Gastroesophageal sphincter (tissue), 4 donors: ENCODE results near the gene SSBP3. TPM values are rescaled to one million over a fixed set of nuclear protein-coding genes. Genes with fewer than 3 reads are reported as not detected.
A peak's percentile ranks its signal among the peaks of the same experiment; 100 is the strongest.
"Not testable (repeated sequence)": the region's sequence is repeated elsewhere in the genome, so short reads cannot be mapped to it uniquely, and the experiment has no call there.

Experiments
- ATAC-seq: fragments of 150-250 bp; one replicate; pipeline ENCODE4 v1.9.1; 2016; ENCODE audit warnings: mild to moderate bottlenecking, moderate library complexity
- H3K27ac ChIP-seq, 4 donors: fragments of 200-600 bp; sonication (generic) in 3 of 4; 1 replicate in 3 of 4; 2 replicates in 1 of 4; pipeline ENCODE4 v1.5.1; 2016 to 2019
- H3K27me3 ChIP-seq: fragments of 200-600 bp; sonication (generic); one replicate; pipeline ENCODE4 v1.5.1; 2019
- H3K36me3 ChIP-seq, 2 donors: fragments of 200-600 bp; sonication (generic); one replicate each; pipeline ENCODE4 v1.5.1; 2019; ENCODE audit warnings: control low read depth in 1 of 2
- H3K4me1 ChIP-seq, 3 donors: fragments of 200-600 bp; sonication (generic); 1 replicate in 2 of 3; 2 replicates in 1 of 3; pipeline ENCODE4 v1.5.1; 2016 to 2019; ENCODE audit warnings: control low read depth in 2 of 3
- H3K4me3 ChIP-seq, 2 donors: fragments of 200-600 bp; sonication (generic); one replicate each; pipeline ENCODE4 v1.5.1; 2019; ENCODE audit warnings: mild to moderate bottlenecking in 1 of 2, moderate library complexity in 1 of 2
- H3K9me3 ChIP-seq, 3 donors: fragments of 200-600 bp; sonication (generic); one replicate each; pipeline ENCODE4 v1.5.1; 2017 to 2019; ENCODE audit warnings: control low read depth in 2 of 3
- EP300 ChIP-seq: sonication (generic); formaldehyde crosslinking; IDR thresholded peaks from one replicate; pipeline ENCODE4 v1.6.1; 2017; ENCODE audit warnings: antibody characterized with exemption, mild to moderate bottlenecking
- POLR2A ChIP-seq, 2 donors: fragments of 450-650 bp; IDR thresholded peaks; one replicate each; pipeline ENCODE4 v1.6.1; 2017; ENCODE audit warnings: antibody characterized with exemption in 2 of 2, mild to moderate bottlenecking in 2 of 2, moderate library complexity in 1 of 2
- POLR2AphosphoS5 ChIP-seq: sonication (generic); formaldehyde crosslinking; IDR thresholded peaks from one replicate; pipeline ENCODE4 v1.6.1; 2017; ENCODE audit warnings: antibody characterized with exemption
- WGBS, 2 donors: methylation state at CpG; one replicate each; pipeline ENCODE4 v1.1.5; 2018; ENCODE audit warnings: low coverage in 1 of 2; 5-methylcytosine and 5-hydroxymethylcytosine counted together
- total RNA-seq, 4 donors: library from RNA; depleted of rRNA; stranded (reverse); fragments of >200 nt; gene quantifications; one replicate each; pipeline ENCODE4 v1.1.0, GENCODE V29; 2016
- TF ChIP-seq, protein P1 (sequence below), 4 experiments: fragments of 200-600 bp in 2 of 4; fragments of 450-650 bp in 2 of 4; sonication (generic) in 1 of 4; IDR thresholded peaks; one replicate each; pipeline ENCODE4 v1.5.1; 2017 to 2019; ENCODE audit warnings: antibody characterized with exemption in 4 of 4, mild to moderate bottlenecking in 2 of 4, moderate library complexity in 2 of 4

SSBP3 gene
- total RNA-seq = 10 to 100 TPM; 40.8 to 46.7 (median 45.5) TPM

- H3K4me1 ChIP-seq = peaks cover 3 to 60% (median 16%) of the 10 kb centered on the region in 3 donors
- H3K9me3 ChIP-seq = no peaks in the 10 kb centered on the region
- peak; percentile 95 for ATAC-seq
- no peaks in the 10 kb centered on the region for H3K27me3 ChIP-seq
- WGBS, 2 donors = no CpG with 5 or more reads among the region's 100 CpGs
- TF ChIP-seq, protein P1, sequence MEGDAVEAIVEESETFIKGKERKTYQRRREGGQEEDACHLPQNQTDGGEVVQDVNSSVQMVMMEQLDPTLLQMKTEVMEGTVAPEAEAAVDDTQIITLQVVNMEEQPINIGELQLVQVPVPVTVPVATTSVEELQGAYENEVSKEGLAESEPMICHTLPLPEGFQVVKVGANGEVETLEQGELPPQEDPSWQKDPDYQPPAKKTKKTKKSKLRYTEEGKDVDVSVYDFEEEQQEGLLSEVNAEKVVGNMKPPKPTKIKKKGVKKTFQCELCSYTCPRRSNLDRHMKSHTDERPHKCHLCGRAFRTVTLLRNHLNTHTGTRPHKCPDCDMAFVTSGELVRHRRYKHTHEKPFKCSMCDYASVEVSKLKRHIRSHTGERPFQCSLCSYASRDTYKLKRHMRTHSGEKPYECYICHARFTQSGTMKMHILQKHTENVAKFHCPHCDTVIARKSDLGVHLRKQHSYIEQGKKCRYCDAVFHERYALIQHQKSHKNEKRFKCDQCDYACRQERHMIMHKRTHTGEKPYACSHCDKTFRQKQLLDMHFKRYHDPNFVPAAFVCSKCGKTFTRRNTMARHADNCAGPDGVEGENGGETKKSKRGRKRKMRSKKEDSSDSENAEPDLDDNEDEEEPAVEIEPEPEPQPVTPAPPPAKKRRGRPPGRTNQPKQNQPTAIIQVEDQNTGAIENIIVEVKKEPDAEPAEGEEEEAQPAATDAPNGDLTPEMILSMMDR (IDR thresholded peaks at IDR 0.05) = peak in 3 of 4 experiments; percentile 34 to 44 (median 42)
- TF ChIP-seq POLR2AphosphoS5 = peak; percentile 69
- TF ChIP-seq POLR2A (IDR thresholded peaks at IDR 0.05) = peak; percentile 88 to 92
- no peak for TF ChIP-seq EP300
- H3K27ac ChIP-seq = peak within 1 kb of the TSS; percentile 92 to 99 (median 97)
- H3K4me3 ChIP-seq = peak within 1 kb of the TSS; percentile 85 to 95
- H3K36me3 ChIP-seq = peaks cover 0 to 10% of the 10 kb centered on the region in 2 donors
Observed at GRCh38 chr1:54406339-54407153, at the start of gene SSBP3. Gene SSBP3 (minus strand): TSS chr1:54406394.

DNA sequence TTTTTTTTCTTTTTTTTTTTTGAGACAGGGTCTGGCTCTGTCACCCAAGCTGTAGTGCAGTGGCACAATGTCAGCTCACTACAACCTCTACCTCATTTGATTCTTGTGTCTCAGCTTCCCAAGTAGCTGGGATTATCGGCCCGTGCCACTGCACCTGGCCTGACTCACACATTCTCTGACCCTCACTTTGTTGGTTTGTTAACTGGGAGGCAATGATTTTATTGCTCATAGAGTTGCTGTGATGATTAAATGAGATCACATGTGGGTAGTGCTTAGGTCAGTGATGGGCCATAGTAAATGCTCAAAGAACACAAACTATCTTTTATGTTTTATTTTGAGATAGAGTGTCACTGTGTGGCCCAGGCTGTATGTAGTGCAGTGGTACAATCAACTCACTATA is 47.3 kb upstream of the SSBP3 start:
- no peak for ATAC-seq
- Histone ChIP-seq H3K27ac (no peak overlapping the region), H3K9me3 (peaks cover 0 to 8% (median 0%) of the 10 kb centered on the region in 3 donors), H3K36me3 (no peaks in the 10 kb centered on the region), H3K4me3 (no peak overlapping the region), H3K27me3 (no peaks in the 10 kb centered on the region), H3K4me1 (no peaks in the 10 kb centered on the region)
- TF ChIP-seq EP300 (no peak), POLR2A (IDR thresholded peaks at IDR 0.05) (no peak)
- no CpG with 5 or more reads among the region's 2 CpGs for WGBS, 2 donors

DNA sequence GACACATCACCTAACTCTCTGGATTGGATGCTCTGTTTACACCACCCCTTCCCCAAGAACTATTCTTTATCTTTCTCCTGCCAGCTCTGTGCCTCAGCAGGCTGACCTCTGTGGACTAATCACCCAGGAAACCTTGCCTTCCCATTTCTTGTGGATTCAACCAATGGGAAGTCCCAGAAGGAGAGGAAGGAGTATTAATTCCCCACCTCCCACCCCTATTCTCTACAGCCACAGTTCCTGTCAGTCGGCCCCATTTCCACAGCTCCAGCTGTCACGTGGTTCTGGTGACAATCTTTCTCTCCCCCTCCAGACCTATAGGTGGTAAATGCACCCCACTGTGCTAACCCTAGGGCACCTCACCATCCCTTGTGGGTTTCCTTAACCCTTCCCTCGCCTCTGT is 46.8 kb upstream of the SSBP3 start:
- Histone ChIP-seq H3K4me3 (no peak overlapping the region), H3K27ac (no peak overlapping the region), H3K36me3 (no peaks in the 10 kb centered on the region), H3K4me1 (no peaks in the 10 kb centered on the region), H3K9me3 (peaks cover 0 to 12% (median 0%) of the 10 kb centered on the region in 3 donors), H3K27me3 (no peaks in the 10 kb centered on the region)
- WGBS, 2 donors = 70 to 77% methylated on average over 3 of the region's 3 CpGs
- TF ChIP-seq POLR2A (IDR thresholded peaks at IDR 0.05) (no peak), EP300 (no peak), POLR2AphosphoS5 (no peak)
- TF ChIP-seq, protein P1 (IDR thresholded peaks at IDR 0.05) = no peak
- no peak for ATAC-seq

DNA sequence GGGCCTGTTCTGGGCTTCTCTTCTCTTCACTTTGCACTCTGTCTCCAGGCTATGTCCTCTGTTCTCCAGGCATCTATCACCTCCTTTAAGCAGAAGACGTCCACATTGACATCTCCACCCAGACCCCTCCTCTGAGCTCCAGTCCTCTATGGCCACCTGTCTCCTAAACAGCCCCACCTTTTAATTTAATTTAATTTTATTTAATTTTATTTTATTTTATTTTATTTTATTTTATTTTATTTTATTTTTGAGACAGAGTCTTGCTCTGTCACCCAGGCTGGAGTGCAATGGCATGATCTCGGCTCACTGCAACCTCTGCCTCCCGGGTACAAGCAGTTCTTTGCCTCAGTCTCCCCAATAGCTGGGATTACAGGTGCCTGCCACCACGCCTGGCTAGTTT is 43.2 kb upstream of the SSBP3 start:
- H3K4me3 ChIP-seq, H3K27me3 ChIP-seq, H3K4me1 ChIP-seq, ATAC-seq, H3K27ac ChIP-seq, H3K36me3 ChIP-seq: not testable (repeated sequence)
- 93 to 100% methylated on average over 1 to 4 of the region's 4 CpGs for WGBS, 2 donors
- peaks cover 0 to 12% (median 0%) of the 10 kb centered on the region in 3 donors for H3K9me3 ChIP-seq

GRCh38 chr1:54448801-54449200 is 42.6 kb upstream of the SSBP3 start:
- not testable (repeated sequence) for H3K27me3 ChIP-seq, H3K4me3 ChIP-seq, H3K27ac ChIP-seq, H3K4me1 ChIP-seq, H3K36me3 ChIP-seq, ATAC-seq
- WGBS, 2 donors = no CpG with 5 or more reads among the region's 8 CpGs
- peaks cover 0 to 12% (median 0%) of the 10 kb centered on the region in 3 donors for H3K9me3 ChIP-seq

DNA sequence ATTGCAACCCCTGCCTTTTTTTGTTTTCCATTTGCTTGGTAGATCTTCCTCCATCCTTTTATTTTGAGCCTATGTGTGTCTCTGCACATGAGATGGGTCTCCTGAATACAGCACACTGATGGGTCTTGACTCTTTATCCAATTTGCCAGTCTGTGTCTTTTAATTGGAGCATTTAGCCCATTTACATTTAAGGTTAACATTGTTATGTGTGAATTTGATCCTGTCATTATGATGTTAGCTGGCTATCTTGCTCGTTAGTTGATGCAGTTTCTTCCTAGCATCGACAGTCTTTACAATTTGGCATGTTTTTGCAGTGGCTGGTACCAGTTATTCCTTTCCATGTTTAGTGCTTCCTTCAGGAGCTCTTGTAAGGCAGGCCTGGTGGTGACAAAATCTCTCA is 40.9 kb upstream of the SSBP3 start:
- ATAC-seq, H3K4me1 ChIP-seq, H3K4me3 ChIP-seq, H3K27ac ChIP-seq, H3K36me3 ChIP-seq, H3K27me3 ChIP-seq: not testable (repeated sequence)
- 80 to 100% methylated on average over 2 of the region's 2 CpGs for WGBS, 2 donors
- H3K9me3 ChIP-seq = peaks cover 0 to 12% (median 0%) of the 10 kb centered on the region in 3 donors

- Histone ChIP-seq H3K36me3 (no peaks in the 10 kb centered on the region), H3K4me3 (no peak overlapping the region), H3K27me3 (no peaks in the 10 kb centered on the region), H3K27ac (no peak overlapping the region), H3K4me1 (no peaks in the 10 kb centered on the region), H3K9me3 (no peaks in the 10 kb centered on the region)
- WGBS, 2 donors = 83 to 88% methylated on average over 1 to 2 of the region's 2 CpGs
- ATAC-seq = no peak
- no peak for TF ChIP-seq POLR2A (IDR thresholded peaks at IDR 0.05)
- TF ChIP-seq POLR2AphosphoS5 = no peak
- TF ChIP-seq, protein P1 (IDR thresholded peaks at IDR 0.05) = no peak
- no peak for TF ChIP-seq EP300
Observed at GRCh38 chr1:54442185-54442584, 36.0 kb upstream of the SSBP3 start.
